Urinary bladder (tissue), 4 donors: ENCODE results near the gene KCNS1. TPM values are rescaled to one million over a fixed set of nuclear protein-coding genes. Genes with fewer than 3 reads are reported as not detected.
"Not testable (repeated sequence)": the region's sequence is repeated elsewhere in the genome, so short reads cannot be mapped to it uniquely, and the experiment has no call there.

Experiments used
- DNase-seq: peaks from one replicate; pipeline ENCODE4 v3.0.0-alpha.2; 2015; ENCODE audit errors: extremely low spot score
- H3K27ac ChIP-seq: one replicate; pipeline ENCODE4 v1.5.1; 2013; ENCODE audit warnings: low read depth, mild to moderate bottlenecking, moderate library complexity
- H3K36me3 ChIP-seq: one replicate; pipeline ENCODE4 v1.6.1; 2013; ENCODE audit warnings: mild to moderate bottlenecking, moderate library complexity; ENCODE audit not compliant: insufficient read depth
- H3K4me1 ChIP-seq: one replicate; pipeline ENCODE4 v1.6.1; 2013; ENCODE audit warnings: mild to moderate bottlenecking, moderate library complexity; ENCODE audit not compliant: insufficient read depth
- H3K4me3 ChIP-seq: one replicate; pipeline ENCODE4 v1.5.1; 2013; ENCODE audit warnings: low read depth, low read length
- WGBS: extraction: QIAGEN DNeasy Blood & Tissue Kit; methylation state at CpG from one replicate; pipeline ENCODE4 v1.1.7; 2013; 5-methylcytosine and 5-hydroxymethylcytosine counted together
- polyA plus RNA-seq: library from polyadenylated mRNA; stranded (reverse); fragments of 200-250 nt; gene quantifications from one replicate; pipeline ENCODE4 v1.2.3, GENCODE V29; 2013
- total RNA-seq: library from RNA; depleted of rRNA; stranded (reverse); fragments of >200 nt; gene quantifications from one replicate; pipeline ENCODE4 v1.2.3, GENCODE V29; 2014
- donor health status: healthy with polysubstance abuse.
- donor health status: healthy.

KCNS1 gene
- total and polyA plus RNA-seq, 2 donors = 0.16 to 0.21 TPM

- no peaks in the 10 kb centered on the region for H3K36me3 ChIP-seq
- WGBS = 99% methylated on average over 3 of the region's 3 CpGs
Observed at GRCh38 chr20:45082468-45082867, 18.5 kb downstream of the KCNS1 start.

GRCh38 chr20:45080867-45081624 is 19.9 kb downstream of the KCNS1 start:
- H3K4me3 ChIP-seq = no peak overlapping the region
- H3K36me3 ChIP-seq = no peaks in the 10 kb centered on the region
- 78% methylated on average over 5 of the region's 5 CpGs for WGBS
- DNase-seq = no peak
- no peaks in the 10 kb centered on the region for H3K4me1 ChIP-seq
- H3K27ac ChIP-seq = no peak overlapping the region

More at GRCh38 chr20:45082468-45082867, 18.5 kb downstream of the KCNS1 start:
- no peak for DNase-seq
- Histone ChIP-seq H3K4me1 (no peaks in the 10 kb centered on the region), H3K27ac (no peak overlapping the region), H3K4me3 (no peak overlapping the region)

GRCh38 chr20:45077559-45077958 is 23.4 kb downstream of the KCNS1 start:
- WGBS = 87% methylated on average over 3 of the region's 3 CpGs
- peaks cover 7% of the 10 kb centered on the region for H3K36me3 ChIP-seq
- H3K4me1 ChIP-seq = no peaks in the 10 kb centered on the region
- no peak overlapping the region for H3K27ac ChIP-seq
- DNase-seq = no peak
- H3K4me3 ChIP-seq = no peak overlapping the region

GRCh38 chr20:45073221-45073620 is 27.7 kb downstream of the KCNS1 start:
- no peak overlapping the region for H3K4me3 ChIP-seq
- WGBS = 89% methylated on average over 3 of the region's 3 CpGs
- H3K27ac ChIP-seq = no peak overlapping the region
- peaks cover 2% of the 10 kb centered on the region for H3K4me1 ChIP-seq
- H3K36me3 ChIP-seq = peaks cover 9% of the 10 kb centered on the region
- DNase-seq = no peak

GRCh38 chr20:45072066-45072465 is 28.9 kb downstream of the KCNS1 start:
- Histone ChIP-seq H3K27ac (no peak overlapping the region), H3K4me1 (peaks cover 2% of the 10 kb centered on the region), H3K36me3 (peaks cover 9% of the 10 kb centered on the region), H3K4me3 (no peak overlapping the region)
- WGBS = 95% methylated on average over 1 of the region's 1 CpG
- no peak for DNase-seq

GRCh38 chr20:45070932-45071632 is 29.8 kb downstream of the KCNS1 start:
- Histone ChIP-seq H3K4me3 (no peak overlapping the region), H3K27ac (no peak overlapping the region), H3K4me1 (peaks cover 2% of the 10 kb centered on the region), H3K36me3 (peaks cover 9% of the 10 kb centered on the region)
- no peak for DNase-seq
- 91% methylated on average over 6 of the region's 6 CpGs for WGBS

- H3K36me3 ChIP-seq = peaks cover 2% of the 10 kb centered on the region
- WGBS = 45% methylated on average over 1 of the region's 1 CpG
- H3K27ac ChIP-seq = no peak overlapping the region
- peaks cover 2% of the 10 kb centered on the region for H3K4me1 ChIP-seq
- H3K4me3 ChIP-seq = no peak overlapping the region
- no peak for DNase-seq
Observed at GRCh38 chr20:45069261-45069660, 31.7 kb downstream of the KCNS1 start.

- Histone ChIP-seq H3K4me3 (no peak overlapping the region), H3K4me1 (peaks cover 2% of the 10 kb centered on the region), H3K36me3 (peaks cover 2% of the 10 kb centered on the region), H3K27ac (no peak overlapping the region)
- no peak for DNase-seq
- WGBS = 64% methylated on average over 2 of the region's 2 CpGs
Observed at GRCh38 chr20:45067558-45067957, 33.4 kb downstream of the KCNS1 start.

- Histone ChIP-seq H3K4me1 (peaks cover 2% of the 10 kb centered on the region), H3K27ac (no peak overlapping the region), H3K36me3 (peaks cover 2% of the 10 kb centered on the region), H3K4me3 (no peak overlapping the region)
- WGBS = 92% methylated on average over 4 of the region's 4 CpGs
- no peak for DNase-seq
Observed at GRCh38 chr20:45067087-45067486, 33.8 kb downstream of the KCNS1 start.

- 83% methylated on average over 7 of the region's 7 CpGs for WGBS
- no peak overlapping the region for H3K4me3 ChIP-seq
Observed at GRCh38 chr20:45066372-45066771, 34.6 kb downstream of the KCNS1 start.

GRCh38 chr20:45064812-45065211 is 36.1 kb downstream of the KCNS1 start:
- no peak for DNase-seq
- peaks cover 2% of the 10 kb centered on the region for H3K36me3 ChIP-seq
- H3K4me3 ChIP-seq = no peak overlapping the region
- H3K4me1 ChIP-seq = no peaks in the 10 kb centered on the region
- H3K27ac ChIP-seq = no peak overlapping the region

More at GRCh38 chr20:45066372-45066771, 34.6 kb downstream of the KCNS1 start:
- H3K36me3 ChIP-seq = peaks cover 2% of the 10 kb centered on the region
- DNase-seq = no peak
- no peaks in the 10 kb centered on the region for H3K4me1 ChIP-seq
- H3K27ac ChIP-seq = no peak overlapping the region

GRCh38 chr20:45063107-45063506 is 37.8 kb downstream of the KCNS1 start:
- H3K27ac ChIP-seq, H3K4me1 ChIP-seq, H3K36me3 ChIP-seq, DNase-seq, H3K4me3 ChIP-seq: not testable (repeated sequence)
- 93% methylated on average over 2 of the region's 2 CpGs for whole genome bisulfite sequencing

GRCh38 chr20:45061244-45061643 is 39.7 kb downstream of the KCNS1 start:
- no peaks in the 10 kb centered on the region for H3K36me3 ChIP-seq
- H3K4me3 ChIP-seq = no peak overlapping the region
- WGBS = 77% methylated on average over 4 of the region's 4 CpGs
- no peak overlapping the region for H3K27ac ChIP-seq
- no peaks in the 10 kb centered on the region for H3K4me1 ChIP-seq
- no peak for DNase-seq

- WGBS = 86% methylated on average over 4 of the region's 4 CpGs
- H3K4me3 ChIP-seq = no peak overlapping the region
- DNase-seq = no peak
- no peaks in the 10 kb centered on the region for H3K4me1 ChIP-seq
- H3K27ac ChIP-seq = no peak overlapping the region
- H3K36me3 ChIP-seq = no peaks in the 10 kb centered on the region
Observed at GRCh38 chr20:45060294-45060693, 40.6 kb downstream of the KCNS1 start.
